ENCODE results near the gene CCDC80.

DNA sequence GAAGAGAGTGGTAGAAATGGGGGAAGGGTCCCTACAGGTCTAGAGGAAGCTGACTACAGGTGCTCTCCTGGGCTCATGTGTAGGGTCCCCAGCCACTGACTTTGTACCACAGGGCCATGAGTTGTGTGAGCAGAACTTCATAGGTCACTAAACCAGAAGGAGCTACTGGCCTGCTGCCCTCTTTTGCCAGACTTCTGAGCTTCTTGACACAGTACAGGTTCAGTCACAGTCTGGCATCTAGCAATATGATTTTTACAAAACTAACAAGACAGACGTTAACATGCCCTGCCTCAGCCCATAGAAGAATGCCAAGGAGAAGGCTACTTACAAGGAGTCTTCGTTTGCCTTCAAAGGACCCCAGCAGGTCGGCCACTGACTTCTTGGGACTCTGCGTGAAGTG is 3.2 kb downstream of the CCDC80 start:
- TF ChIP-seq, protein P1, sequence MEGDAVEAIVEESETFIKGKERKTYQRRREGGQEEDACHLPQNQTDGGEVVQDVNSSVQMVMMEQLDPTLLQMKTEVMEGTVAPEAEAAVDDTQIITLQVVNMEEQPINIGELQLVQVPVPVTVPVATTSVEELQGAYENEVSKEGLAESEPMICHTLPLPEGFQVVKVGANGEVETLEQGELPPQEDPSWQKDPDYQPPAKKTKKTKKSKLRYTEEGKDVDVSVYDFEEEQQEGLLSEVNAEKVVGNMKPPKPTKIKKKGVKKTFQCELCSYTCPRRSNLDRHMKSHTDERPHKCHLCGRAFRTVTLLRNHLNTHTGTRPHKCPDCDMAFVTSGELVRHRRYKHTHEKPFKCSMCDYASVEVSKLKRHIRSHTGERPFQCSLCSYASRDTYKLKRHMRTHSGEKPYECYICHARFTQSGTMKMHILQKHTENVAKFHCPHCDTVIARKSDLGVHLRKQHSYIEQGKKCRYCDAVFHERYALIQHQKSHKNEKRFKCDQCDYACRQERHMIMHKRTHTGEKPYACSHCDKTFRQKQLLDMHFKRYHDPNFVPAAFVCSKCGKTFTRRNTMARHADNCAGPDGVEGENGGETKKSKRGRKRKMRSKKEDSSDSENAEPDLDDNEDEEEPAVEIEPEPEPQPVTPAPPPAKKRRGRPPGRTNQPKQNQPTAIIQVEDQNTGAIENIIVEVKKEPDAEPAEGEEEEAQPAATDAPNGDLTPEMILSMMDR (IDR thresholded peaks at IDR 0.05) = no peak
- no peak for TF ChIP-seq POLR2AphosphoS5 (IDR thresholded peaks at IDR 0.05)

All from suprapubic skin (tissue), 3 donors.